ENCODE results near the gene CCBE1.

The CCBE1 gene

GRCh38 chr18:59612381-59612780 is 84.8 kb downstream of the CCBE1 start:
- no peak for FAIRE-seq

GRCh38 chr18:59610546-59611140 is 86.6 kb downstream of the CCBE1 start:
- no peak for FAIRE-seq

GRCh38 chr18:59609654-59610053 is 87.6 kb downstream of the CCBE1 start:
- FAIRE-seq = no peak

- no peak for FAIRE-seq
Measured at GRCh38 chr18:59607471-59607870, 89.8 kb downstream of the CCBE1 start.

GRCh38 chr18:59607078-59607379 is 90.2 kb downstream of the CCBE1 start:
- no peak for FAIRE-seq

GRCh38 chr18:59606193-59607077 is 90.8 kb downstream of the CCBE1 start:
- no peak for FAIRE-seq

- no peak for FAIRE-seq
Measured at GRCh38 chr18:59605633-59606192, 91.5 kb downstream of the CCBE1 start.

- no peak for FAIRE-seq
Measured at GRCh38 chr18:59604877-59605276, 92.3 kb downstream of the CCBE1 start.

- FAIRE-seq = no peak
Measured at GRCh38 chr18:59597049-59597448, 100.2 kb downstream of the CCBE1 start.

- FAIRE-seq = no peak
Measured at GRCh38 chr18:59593291-59593717, 103.9 kb downstream of the CCBE1 start.

GRCh38 chr18:59592624-59593023 is 104.6 kb downstream of the CCBE1 start:
- no peak for FAIRE-seq

GRCh38 chr18:59582395-59582794 is 114.8 kb downstream of the CCBE1 start:
- FAIRE-seq = no peak

- no peak for FAIRE-seq
Measured at GRCh38 chr18:59579509-59579908, 117.7 kb downstream of the CCBE1 start.

GRCh38 chr18:59577386-59577655 is 119.9 kb downstream of the CCBE1 start:
- FAIRE-seq = no peak

- no peak for FAIRE-seq
Measured at GRCh38 chr18:59576541-59577385, 120.5 kb downstream of the CCBE1 start.

GRCh38 chr18:59575995-59576394 is 121.2 kb downstream of the CCBE1 start:
- FAIRE-seq = no peak

GRCh38 chr18:59573962-59574361 is 123.3 kb downstream of the CCBE1 start:
- FAIRE-seq = no peak

GRCh38 chr18:59571902-59572301 is 125.3 kb downstream of the CCBE1 start:
- no peak for FAIRE-seq

GRCh38 chr18:59570796-59571195 is 126.4 kb downstream of the CCBE1 start:
- no peak for FAIRE-seq

GRCh38 chr18:59570101-59570775 is 127.0 kb downstream of the CCBE1 start:
- no peak for FAIRE-seq

GRCh38 chr18:59569390-59569791 is 127.8 kb downstream of the CCBE1 start:
- FAIRE-seq = no peak

- no peak for FAIRE-seq
Measured at GRCh38 chr18:59567431-59567830, 129.8 kb downstream of the CCBE1 start.

GRCh38 chr18:59566533-59566971 is 130.7 kb downstream of the CCBE1 start:
- no peak for FAIRE-seq

All from G401.6 (cell line).